ENCODE data around the gene NEURL1.

DNA sequence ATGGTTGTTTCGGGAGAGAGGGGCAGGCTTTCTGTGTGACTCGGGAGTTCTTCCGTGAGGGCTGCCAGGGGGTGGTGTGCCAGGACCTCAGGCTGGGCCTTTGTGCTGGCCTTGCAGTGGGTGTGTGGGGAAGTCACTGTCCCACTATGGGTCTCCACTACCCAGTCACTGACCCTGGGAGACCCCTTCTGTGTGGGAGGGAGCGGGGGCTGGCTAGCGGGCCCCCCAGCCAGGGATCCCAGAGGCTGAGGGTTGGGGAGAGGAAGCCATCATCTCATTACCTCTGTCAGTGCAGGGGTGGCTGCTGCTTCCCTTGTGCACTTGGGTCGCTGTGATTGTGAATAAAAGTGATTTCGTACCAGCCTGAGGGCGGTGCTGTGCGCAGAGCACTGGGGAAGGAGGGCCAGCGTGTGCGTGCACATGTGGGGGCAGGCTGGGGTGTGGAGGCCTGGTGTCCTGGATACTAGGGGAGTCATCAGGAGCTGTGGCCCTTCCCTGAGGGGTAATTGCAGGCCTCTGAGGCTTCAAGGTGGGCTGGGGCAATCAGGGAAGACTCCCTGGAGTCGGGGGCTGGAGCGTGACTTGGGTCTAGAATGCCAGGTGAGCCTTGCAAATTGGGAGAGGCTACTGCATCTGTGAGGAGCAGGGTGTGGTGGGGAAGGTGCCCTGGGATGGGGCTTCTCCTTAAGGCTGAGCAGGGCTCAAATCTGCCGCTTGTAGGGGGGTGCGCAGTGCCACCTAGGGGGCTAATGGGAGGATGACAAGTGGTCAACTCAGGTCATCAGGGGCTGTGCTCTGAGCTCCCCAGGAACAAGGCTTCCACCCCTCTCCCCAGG lies 98.9 kb downstream of the NEURL1 start:
- TF ChIP-seq CTCF (IDR thresholded peaks at IDR 0.05; ENCODE audit: low read depth, low read length) (peak; percentile 92), POLR2A (IDR thresholded peaks at IDR 0.05; ENCODE audit: extremely low read depth, insufficient read length) (no peak)

Measured in NB4 (cell line).